ENCODE measurements around the gene VDR.

The VDR gene

DNA sequence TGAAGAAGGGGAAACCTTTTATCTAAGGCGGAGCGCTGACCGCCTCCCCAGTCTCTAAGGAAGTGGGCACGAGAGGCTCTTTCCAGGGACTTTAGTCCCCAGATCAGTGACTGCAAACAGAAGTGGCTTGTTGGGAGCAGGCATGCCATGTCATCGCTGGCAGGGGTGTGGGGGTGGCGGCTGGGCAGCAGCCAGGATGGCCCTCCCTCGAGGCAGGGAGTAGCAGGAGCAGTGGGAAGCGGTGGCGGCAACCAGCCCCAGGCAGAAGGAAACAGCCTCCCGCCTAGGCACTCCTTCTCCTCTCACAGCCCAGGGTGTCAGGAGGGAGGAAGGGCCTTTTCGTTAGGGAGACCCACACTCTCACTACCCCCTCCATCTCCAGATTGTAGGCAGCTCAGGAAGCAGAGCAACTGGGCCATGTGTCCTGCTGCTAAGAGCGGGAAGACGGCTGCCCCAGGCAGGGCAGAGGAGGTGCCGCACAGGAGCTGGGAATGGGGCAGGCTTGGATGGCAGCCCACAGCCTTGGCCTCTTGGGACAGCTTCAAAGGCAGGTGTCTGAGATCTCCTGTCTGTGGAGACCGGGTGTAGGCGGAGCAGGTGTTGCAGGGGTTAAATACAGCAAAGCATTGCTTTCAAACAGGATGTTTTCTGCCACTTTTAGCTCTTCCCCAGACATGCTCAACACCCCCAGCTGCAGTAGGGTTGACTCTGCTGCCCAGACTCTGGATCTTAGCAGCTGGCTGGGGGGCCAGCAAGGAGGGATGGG is 21.8 kb downstream of the VDR start:
- H3K36me3 ChIP-seq (replicated peaks; ENCODE audit: insufficient read depth, low read length) = 0 out of 2 replicates have a peak, but pooled peaks cover 3% of the 10 kb centered on the region
- H3K4me3 ChIP-seq (ENCODE audit: low read length) = no peak overlapping the region; the same call in 1 of the 2 replicates
- no peak for TF ChIP-seq EZH2 (optimal IDR thresholded peaks at IDR 0.05; ENCODE audit: low read depth, low read length)
- TF ChIP-seq, protein P1, sequence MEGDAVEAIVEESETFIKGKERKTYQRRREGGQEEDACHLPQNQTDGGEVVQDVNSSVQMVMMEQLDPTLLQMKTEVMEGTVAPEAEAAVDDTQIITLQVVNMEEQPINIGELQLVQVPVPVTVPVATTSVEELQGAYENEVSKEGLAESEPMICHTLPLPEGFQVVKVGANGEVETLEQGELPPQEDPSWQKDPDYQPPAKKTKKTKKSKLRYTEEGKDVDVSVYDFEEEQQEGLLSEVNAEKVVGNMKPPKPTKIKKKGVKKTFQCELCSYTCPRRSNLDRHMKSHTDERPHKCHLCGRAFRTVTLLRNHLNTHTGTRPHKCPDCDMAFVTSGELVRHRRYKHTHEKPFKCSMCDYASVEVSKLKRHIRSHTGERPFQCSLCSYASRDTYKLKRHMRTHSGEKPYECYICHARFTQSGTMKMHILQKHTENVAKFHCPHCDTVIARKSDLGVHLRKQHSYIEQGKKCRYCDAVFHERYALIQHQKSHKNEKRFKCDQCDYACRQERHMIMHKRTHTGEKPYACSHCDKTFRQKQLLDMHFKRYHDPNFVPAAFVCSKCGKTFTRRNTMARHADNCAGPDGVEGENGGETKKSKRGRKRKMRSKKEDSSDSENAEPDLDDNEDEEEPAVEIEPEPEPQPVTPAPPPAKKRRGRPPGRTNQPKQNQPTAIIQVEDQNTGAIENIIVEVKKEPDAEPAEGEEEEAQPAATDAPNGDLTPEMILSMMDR (IDR thresholded peaks at IDR 0.05; ENCODE audit: low read length) = no peak
- H3K9ac ChIP-seq (ENCODE audit: low read length) = peak overlapping the region; percentile 57; the same call in 1 of the 2 replicates
- no peaks in the 10 kb centered on the region for H3K9me3 ChIP-seq (replicated peaks; ENCODE audit: insufficient read depth, low read length)
- H4K20me1 ChIP-seq (ENCODE audit: insufficient read depth, low read length) = no peaks in the 10 kb centered on the region
- H3K4me1 ChIP-seq (ENCODE audit: low read length) = peaks cover 50% of the 10 kb centered on the region
- H2AFZ ChIP-seq (ENCODE audit: low read length) = peak overlapping the region; percentile 30
- H3K27me3 ChIP-seq (replicated peaks; ENCODE audit: insufficient read depth, low read length) = no peaks in the 10 kb centered on the region
- peak overlapping the region; percentile 87 for H3K27ac ChIP-seq (ENCODE audit: low read length)
- peaks cover 92% of the 10 kb centered on the region for H3K79me2 ChIP-seq (ENCODE audit: low read length)
- H3K4me2 ChIP-seq (ENCODE audit: low read depth, low read length) = peak overlapping the region; percentile 87
- DNase-seq = peak; percentile 85
- peaks cover 4% of the 10 kb centered on the region; the same call in 1 of the 2 replicates for H3F3A ChIP-seq (ENCODE audit: insufficient read depth, low read length)
- H3K9me2 ChIP-seq (replicated peaks; ENCODE audit: insufficient read depth, low read length) = no peaks in the 10 kb centered on the region

DNA sequence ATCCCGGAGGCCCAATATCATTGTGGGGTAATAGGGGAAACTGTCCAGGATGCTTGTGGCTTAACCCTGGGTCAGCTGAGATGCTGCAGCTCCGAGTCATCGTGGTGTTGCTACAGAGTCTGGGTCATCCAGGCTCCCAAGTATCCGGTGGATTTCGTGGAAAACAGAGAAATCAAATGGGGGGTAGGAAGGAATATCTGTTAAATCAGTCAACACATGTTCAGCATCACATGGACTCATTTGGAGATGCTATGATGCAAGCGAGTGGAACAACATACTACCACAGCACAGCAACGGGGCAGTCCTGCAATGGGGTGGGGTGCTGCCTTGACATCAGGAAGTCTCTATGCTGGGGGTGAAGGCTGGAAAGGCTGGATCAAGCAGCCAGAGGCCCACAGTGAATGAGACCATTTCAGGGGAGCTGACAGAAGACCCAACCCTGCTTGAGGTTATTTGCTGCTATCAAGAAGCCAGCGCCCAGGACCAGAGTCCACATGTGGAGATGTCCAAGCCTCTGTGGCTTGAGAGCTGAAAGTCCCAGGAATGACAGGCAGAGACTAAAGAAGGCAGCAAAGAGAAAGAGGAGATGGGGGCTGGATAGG is 22.9 kb downstream of the VDR start:
- Histone ChIP-seq H3K79me2 (ENCODE audit: low read length) (peaks cover 87% of the 10 kb centered on the region), H3K9me3 (replicated peaks; ENCODE audit: insufficient read depth, low read length) (no peaks in the 10 kb centered on the region), H3K36me3 (replicated peaks; ENCODE audit: insufficient read depth, low read length) (0 out of 2 replicates have a peak, but pooled peaks cover 3% of the 10 kb centered on the region), H3K27ac (ENCODE audit: low read length) (no peak overlapping the region), H2AFZ (ENCODE audit: low read length) (no peak overlapping the region), H3K9me2 (replicated peaks; ENCODE audit: insufficient read depth, low read length) (no peaks in the 10 kb centered on the region), H3K4me3 (ENCODE audit: low read length) (no peak overlapping the region), H3K4me2 (ENCODE audit: low read depth, low read length) (no peak overlapping the region), H3K4me1 (ENCODE audit: low read length) (peaks cover 50% of the 10 kb centered on the region), H3K9ac (ENCODE audit: low read length) (no peak overlapping the region), H4K20me1 (ENCODE audit: insufficient read depth, low read length) (no peaks in the 10 kb centered on the region), H3F3A (ENCODE audit: insufficient read depth, low read length) (peaks cover 4% of the 10 kb centered on the region; the same call in 1 of the 2 replicates), H3K27me3 (replicated peaks; ENCODE audit: insufficient read depth, low read length) (no peaks in the 10 kb centered on the region)
- no peak for DNase-seq
- TF ChIP-seq, protein P1 (IDR thresholded peaks at IDR 0.05; ENCODE audit: low read length) = no peak
- TF ChIP-seq EZH2 (optimal IDR thresholded peaks at IDR 0.05; ENCODE audit: low read depth, low read length) (no peak), EZH2phosphoT487 (IDR thresholded peaks at IDR 0.05; ENCODE audit: low read length) (no peak)

DNA sequence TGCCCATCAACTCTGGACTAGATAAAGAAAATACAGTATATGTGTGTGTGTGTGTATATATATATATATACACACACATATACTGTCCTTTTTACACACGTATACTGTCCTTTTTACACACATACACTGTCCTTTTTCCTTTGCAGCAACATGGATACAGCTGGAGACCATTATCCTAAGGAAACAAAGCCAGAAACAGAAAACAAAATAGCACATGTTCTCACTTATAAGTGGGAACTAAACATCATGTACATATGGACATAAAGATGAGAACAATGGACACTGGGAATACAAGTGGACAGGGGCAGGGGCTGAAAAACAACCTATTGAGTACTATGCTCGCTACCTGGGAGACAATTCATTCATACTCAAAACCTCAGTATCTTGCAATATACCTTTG is 23.7 kb downstream of the VDR start:
- no peak for DNase-seq
- H3K4me3 ChIP-seq (ENCODE audit: low read length) = no peak overlapping the region
- no peak overlapping the region for H3K27ac ChIP-seq (ENCODE audit: low read length)
- H3K9me3 ChIP-seq (replicated peaks; ENCODE audit: insufficient read depth, low read length) = no peaks in the 10 kb centered on the region
- no peaks in the 10 kb centered on the region for H4K20me1 ChIP-seq (ENCODE audit: insufficient read depth, low read length)
- H3K36me3 ChIP-seq (replicated peaks; ENCODE audit: insufficient read depth, low read length) = 0 out of 2 replicates have a peak, but pooled peaks cover 3% of the 10 kb centered on the region
- H3K9me2 ChIP-seq (replicated peaks; ENCODE audit: insufficient read depth, low read length) = no peaks in the 10 kb centered on the region
- no peak overlapping the region for H2AFZ ChIP-seq (ENCODE audit: low read length)
- H3K9ac ChIP-seq (ENCODE audit: low read length) = no peak overlapping the region
- H3K27me3 ChIP-seq (replicated peaks; ENCODE audit: insufficient read depth, low read length) = no peaks in the 10 kb centered on the region
- peaks cover 85% of the 10 kb centered on the region for H3K79me2 ChIP-seq (ENCODE audit: low read length)
- TF ChIP-seq EZH2 (optimal IDR thresholded peaks at IDR 0.05; ENCODE audit: low read depth, low read length) (no peak), EZH2phosphoT487 (IDR thresholded peaks at IDR 0.05; ENCODE audit: low read length) (no peak)
- TF ChIP-seq, protein P1 (IDR thresholded peaks at IDR 0.05; ENCODE audit: low read length) = no peak
- peaks cover 4% of the 10 kb centered on the region; the same call in 1 of the 2 replicates for H3F3A ChIP-seq (ENCODE audit: insufficient read depth, low read length)
- H3K4me2 ChIP-seq (ENCODE audit: low read depth, low read length) = no peak overlapping the region
- H3K4me1 ChIP-seq (ENCODE audit: low read length) = peaks cover 44% of the 10 kb centered on the region
